Omental fat pad (tissue), 4 donors: ENCODE results near the gene PPIE. TPM values are rescaled to one million over a fixed set of nuclear protein-coding genes. Genes with fewer than 3 reads are reported as not detected.

Source experiments
- ATAC-seq: fragments of 150-250 bp; one replicate; pipeline ENCODE4 v1.9.1; 2016; ENCODE audit warnings: mild to moderate bottlenecking, moderate library complexity; ENCODE audit not compliant: low FRiP score
- DNase-seq: peaks from one replicate; pipeline ENCODE4 v3.0.0-alpha.2; 2019; ENCODE audit warnings: low spot score
- total RNA-seq, 4 donors: library from RNA; depleted of rRNA; stranded (reverse); fragments of >200 nt; gene quantifications; one replicate each; pipeline ENCODE4 v1.1.0, GENCODE V29; 2016
- TF ChIP-seq, protein P1 (sequence below), 3 donors: fragments of 450-650 bp; IDR thresholded peaks; one replicate each; pipeline ENCODE4 v1.5.1; 2016 to 2017; ENCODE audit warnings: antibody characterized with exemption in 3 of 3, mild to moderate bottlenecking in 3 of 3, moderate library complexity in 2 of 3

PPIE gene
- total RNA-seq, 4 donors from 2014 or later, result 22.7 to 39.6 (median 27.8) TPM

DNA sequence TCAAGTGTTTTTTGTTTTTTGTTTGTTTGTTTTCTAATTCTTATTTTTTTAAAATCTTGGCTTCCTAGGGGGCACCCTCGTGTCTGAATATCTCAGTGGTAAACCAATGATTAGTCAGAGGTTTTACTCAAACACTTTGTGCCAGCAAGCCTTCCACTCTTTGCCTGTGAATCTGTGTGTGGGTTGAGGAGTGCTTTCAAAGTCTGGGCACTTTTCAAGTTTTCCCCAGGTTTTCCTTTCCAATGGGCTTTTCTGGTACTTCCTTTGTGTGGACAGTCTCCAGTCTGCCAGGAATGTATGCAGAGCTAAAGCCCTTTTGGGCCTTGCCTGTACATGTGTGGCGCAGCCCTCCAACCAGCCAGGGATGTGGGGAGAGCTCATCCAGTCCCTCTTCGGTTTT is 9.7 kb upstream of the PPIE start:
- ATAC-seq (no peak), DNase-seq (no peak)
- TF ChIP-seq, protein P1, sequence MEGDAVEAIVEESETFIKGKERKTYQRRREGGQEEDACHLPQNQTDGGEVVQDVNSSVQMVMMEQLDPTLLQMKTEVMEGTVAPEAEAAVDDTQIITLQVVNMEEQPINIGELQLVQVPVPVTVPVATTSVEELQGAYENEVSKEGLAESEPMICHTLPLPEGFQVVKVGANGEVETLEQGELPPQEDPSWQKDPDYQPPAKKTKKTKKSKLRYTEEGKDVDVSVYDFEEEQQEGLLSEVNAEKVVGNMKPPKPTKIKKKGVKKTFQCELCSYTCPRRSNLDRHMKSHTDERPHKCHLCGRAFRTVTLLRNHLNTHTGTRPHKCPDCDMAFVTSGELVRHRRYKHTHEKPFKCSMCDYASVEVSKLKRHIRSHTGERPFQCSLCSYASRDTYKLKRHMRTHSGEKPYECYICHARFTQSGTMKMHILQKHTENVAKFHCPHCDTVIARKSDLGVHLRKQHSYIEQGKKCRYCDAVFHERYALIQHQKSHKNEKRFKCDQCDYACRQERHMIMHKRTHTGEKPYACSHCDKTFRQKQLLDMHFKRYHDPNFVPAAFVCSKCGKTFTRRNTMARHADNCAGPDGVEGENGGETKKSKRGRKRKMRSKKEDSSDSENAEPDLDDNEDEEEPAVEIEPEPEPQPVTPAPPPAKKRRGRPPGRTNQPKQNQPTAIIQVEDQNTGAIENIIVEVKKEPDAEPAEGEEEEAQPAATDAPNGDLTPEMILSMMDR (IDR thresholded peaks at IDR 0.05), result no peak

GRCh38 chr1:39729842-39730241 is 8.8 kb upstream of the PPIE start:
- DNase-seq (no peak), ATAC-seq (no peak)
- TF ChIP-seq, protein P1 (IDR thresholded peaks at IDR 0.05), result no peak

DNA sequence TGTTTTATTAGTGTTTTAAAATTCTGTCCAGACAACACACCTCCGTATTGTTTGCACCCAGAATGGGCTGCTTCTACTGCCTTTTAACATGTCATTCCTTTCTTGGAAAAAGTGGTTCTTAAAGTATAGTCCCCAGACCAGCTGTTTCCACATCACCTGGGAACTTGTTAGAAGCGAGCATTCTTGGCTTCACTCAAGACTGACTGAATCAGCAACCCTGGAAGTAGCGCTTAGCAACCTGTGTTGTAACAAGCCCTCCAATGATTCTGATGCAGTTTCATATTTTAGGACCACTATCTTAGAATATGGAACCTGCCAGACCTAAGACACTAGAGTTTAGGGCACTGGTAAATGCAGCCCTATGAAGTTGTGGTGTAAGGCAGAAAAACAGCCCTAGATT is 6.0 kb upstream of the PPIE start:
- TF ChIP-seq, protein P1 (IDR thresholded peaks at IDR 0.05), result no peak
- DNase-seq (no peak), ATAC-seq (no peak)

GRCh38 chr1:39733161-39733560 is 5.5 kb upstream of the PPIE start:
- DNase-seq (no peak), ATAC-seq (no peak)
- TF ChIP-seq, protein P1 (IDR thresholded peaks at IDR 0.05), result no peak

- TF ChIP-seq, protein P1 (IDR thresholded peaks at IDR 0.05), result no peak
- no peak for DNase-seq
- no peak for ATAC-seq
These were observed 3.0 kb upstream of the PPIE start for GRCh38 chr1:39735731-39736130.

DNA sequence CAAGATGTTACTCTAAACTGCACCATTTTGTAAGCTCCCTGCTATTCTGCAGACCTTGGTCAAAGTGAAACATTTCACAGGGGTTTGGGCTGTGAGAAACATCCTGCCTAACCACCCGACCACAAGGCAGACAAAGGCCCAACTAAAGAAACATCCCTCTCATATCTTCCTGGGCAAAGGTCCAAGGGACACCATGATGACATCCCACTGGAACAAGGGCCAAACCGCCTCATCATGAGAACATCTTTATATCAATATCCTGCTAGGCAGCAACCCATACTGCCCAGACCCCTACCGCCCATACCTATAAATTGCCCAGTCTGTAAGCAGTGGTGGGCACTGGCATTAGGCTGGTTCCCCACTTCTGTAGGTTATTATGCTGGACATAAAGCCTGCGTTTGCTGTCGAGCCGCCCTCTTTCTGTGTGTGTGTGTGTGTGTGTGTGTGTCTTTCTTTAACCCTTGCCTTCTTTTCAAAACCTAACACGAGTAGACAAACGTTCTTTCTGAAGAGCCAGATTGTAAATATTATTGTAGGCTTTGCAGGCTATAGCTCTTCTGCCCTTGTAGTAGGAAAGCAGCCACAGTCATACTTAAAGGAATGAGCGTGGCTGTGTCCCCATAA is 1.0 kb upstream of the PPIE start:
- ATAC-seq (no peak), DNase-seq (no peak)
- TF ChIP-seq, protein P1 (IDR thresholded peaks at IDR 0.05), result no peak

DNA sequence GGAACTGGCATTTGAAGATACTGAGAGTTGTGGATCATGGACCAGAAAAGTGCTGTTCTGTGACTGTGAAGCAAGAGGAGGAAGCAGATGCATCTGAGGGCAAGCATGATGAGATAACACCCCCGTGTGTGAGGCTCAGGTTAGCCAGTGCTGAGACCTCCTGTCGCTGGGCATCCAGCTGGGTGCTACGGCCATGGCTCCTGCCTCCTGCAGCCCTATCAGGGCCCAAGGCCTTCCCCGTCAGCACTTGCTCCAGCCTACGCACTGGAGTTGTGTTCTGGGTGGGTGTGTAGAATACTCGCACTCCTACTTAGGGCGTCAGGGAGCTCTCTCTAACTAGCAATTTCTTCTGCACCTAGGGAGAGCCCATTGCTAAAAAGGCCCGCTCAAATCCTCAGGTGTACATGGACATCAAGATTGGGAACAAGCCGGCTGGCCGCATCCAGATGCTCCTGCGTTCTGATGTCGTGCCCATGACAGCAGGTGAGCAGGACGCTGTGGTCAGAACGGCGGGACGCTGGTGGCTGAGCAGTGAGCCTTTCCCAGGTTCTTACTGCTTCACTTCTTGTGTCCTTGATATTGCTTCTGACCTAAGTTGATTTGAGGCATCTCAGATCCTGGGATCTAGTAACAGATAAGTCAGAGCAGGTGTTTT is 6.5 kb downstream of the PPIE start:
- ATAC-seq (no peak), DNase-seq (no peak)
- TF ChIP-seq, protein P1 (IDR thresholded peaks at IDR 0.05), result no peak
